NB4 (cell line): ENCODE measurements around the gene SLC25A38.

ENCODE experiments used
- MAX ChIP-seq: IDR thresholded peaks from 2 replicates; pipeline ENCODE4 v1.6.1; 2011; ENCODE audit warnings: low read depth, low read length
- MYC ChIP-seq: IDR thresholded peaks from 2 replicates; pipeline ENCODE4 v1.6.1; 2011; ENCODE audit warnings: low read depth, low read length
- POLR2A ChIP-seq: IDR thresholded peaks from 2 replicates; pipeline ENCODE4 v1.6.1; 2011; ENCODE audit warnings: mild to moderate bottlenecking; ENCODE audit not compliant: insufficient read length; ENCODE audit errors: extremely low read depth
- TF ChIP-seq, protein P1 (sequence below): IDR thresholded peaks from one replicate; pipeline ENCODE4 v1.5.1; 2012; ENCODE audit warnings: low read depth, low read length

GRCh38 chr3:39388153-39388552 is 5.0 kb downstream of the SLC25A38 start:
- TF ChIP-seq POLR2A (no peak), MAX (no peak), MYC (no peak)
- TF ChIP-seq, protein P1, sequence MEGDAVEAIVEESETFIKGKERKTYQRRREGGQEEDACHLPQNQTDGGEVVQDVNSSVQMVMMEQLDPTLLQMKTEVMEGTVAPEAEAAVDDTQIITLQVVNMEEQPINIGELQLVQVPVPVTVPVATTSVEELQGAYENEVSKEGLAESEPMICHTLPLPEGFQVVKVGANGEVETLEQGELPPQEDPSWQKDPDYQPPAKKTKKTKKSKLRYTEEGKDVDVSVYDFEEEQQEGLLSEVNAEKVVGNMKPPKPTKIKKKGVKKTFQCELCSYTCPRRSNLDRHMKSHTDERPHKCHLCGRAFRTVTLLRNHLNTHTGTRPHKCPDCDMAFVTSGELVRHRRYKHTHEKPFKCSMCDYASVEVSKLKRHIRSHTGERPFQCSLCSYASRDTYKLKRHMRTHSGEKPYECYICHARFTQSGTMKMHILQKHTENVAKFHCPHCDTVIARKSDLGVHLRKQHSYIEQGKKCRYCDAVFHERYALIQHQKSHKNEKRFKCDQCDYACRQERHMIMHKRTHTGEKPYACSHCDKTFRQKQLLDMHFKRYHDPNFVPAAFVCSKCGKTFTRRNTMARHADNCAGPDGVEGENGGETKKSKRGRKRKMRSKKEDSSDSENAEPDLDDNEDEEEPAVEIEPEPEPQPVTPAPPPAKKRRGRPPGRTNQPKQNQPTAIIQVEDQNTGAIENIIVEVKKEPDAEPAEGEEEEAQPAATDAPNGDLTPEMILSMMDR, result no peak
